Measurements from ENCODE around the gene RXRG. TPM values are rescaled to one million over a fixed set of nuclear protein-coding genes. Genes with fewer than 3 reads are reported as not detected.

Gene RXRG
- total and polyA plus RNA-seq, 2 donors (not counting 1 experiment from before 2014, with no cell fraction given): under 0.01 to 0.31 TPM

- Histone ChIP-seq H4K20me1 (ENCODE audit: control insufficient read depth, extremely low read depth, insufficient read depth, low read length) (no peaks in the 10 kb centered on the region), H3K4me1 (ENCODE audit: control insufficient read depth, extremely low read depth, insufficient read depth, low read length) (no peaks in the 10 kb centered on the region), H3K9me3 (ENCODE audit: control insufficient read depth, insufficient read depth, low read depth, low read length) (no peaks in the 10 kb centered on the region), H3K27me3 (ENCODE audit: control insufficient read depth, insufficient read depth, low read length) (peaks cover 2% of the 10 kb centered on the region), H2AFZ (ENCODE audit: low read length) (no peak overlapping the region), H3K36me3 (ENCODE audit: control insufficient read depth, insufficient read depth, low read length) (no peaks in the 10 kb centered on the region), H3K79me2 (ENCODE audit: control insufficient read depth, insufficient read depth, low read length) (no peaks in the 10 kb centered on the region), H3K9ac (ENCODE audit: insufficient read depth, low read length) (no peak overlapping the region), H3K4me2 (ENCODE audit: extremely low read depth, insufficient read depth, low read length) (no peak overlapping the region), H3K4me3 (replicated peaks in 1 of 4; ENCODE audit: control extremely low read depth in 1 of 4, insufficient read depth in 1 of 4, low read depth in 3 of 4, low read length in 4 of 4) (no peak overlapping the region), H3K27ac (ENCODE audit: insufficient read depth, low read length) (no peak overlapping the region)
- DNase-seq (ENCODE audit: low read depth in 2 of 2): no peak
- TF ChIP-seq, protein P1, sequence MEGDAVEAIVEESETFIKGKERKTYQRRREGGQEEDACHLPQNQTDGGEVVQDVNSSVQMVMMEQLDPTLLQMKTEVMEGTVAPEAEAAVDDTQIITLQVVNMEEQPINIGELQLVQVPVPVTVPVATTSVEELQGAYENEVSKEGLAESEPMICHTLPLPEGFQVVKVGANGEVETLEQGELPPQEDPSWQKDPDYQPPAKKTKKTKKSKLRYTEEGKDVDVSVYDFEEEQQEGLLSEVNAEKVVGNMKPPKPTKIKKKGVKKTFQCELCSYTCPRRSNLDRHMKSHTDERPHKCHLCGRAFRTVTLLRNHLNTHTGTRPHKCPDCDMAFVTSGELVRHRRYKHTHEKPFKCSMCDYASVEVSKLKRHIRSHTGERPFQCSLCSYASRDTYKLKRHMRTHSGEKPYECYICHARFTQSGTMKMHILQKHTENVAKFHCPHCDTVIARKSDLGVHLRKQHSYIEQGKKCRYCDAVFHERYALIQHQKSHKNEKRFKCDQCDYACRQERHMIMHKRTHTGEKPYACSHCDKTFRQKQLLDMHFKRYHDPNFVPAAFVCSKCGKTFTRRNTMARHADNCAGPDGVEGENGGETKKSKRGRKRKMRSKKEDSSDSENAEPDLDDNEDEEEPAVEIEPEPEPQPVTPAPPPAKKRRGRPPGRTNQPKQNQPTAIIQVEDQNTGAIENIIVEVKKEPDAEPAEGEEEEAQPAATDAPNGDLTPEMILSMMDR (conservative IDR thresholded peaks at IDR 0.05 in 1 of 2, IDR thresholded peaks at IDR 0.05 in 1 of 2; ENCODE audit: low read depth in 1 of 2, low read length in 2 of 2): no peak
- no peak for TF ChIP-seq EZH2 (IDR thresholded peaks at IDR 0.05; ENCODE audit: low read length, missing control alignments)
These were observed 29.9 kb downstream of the RXRG start for GRCh38 chr1:165415068-165415467.

DNA sequence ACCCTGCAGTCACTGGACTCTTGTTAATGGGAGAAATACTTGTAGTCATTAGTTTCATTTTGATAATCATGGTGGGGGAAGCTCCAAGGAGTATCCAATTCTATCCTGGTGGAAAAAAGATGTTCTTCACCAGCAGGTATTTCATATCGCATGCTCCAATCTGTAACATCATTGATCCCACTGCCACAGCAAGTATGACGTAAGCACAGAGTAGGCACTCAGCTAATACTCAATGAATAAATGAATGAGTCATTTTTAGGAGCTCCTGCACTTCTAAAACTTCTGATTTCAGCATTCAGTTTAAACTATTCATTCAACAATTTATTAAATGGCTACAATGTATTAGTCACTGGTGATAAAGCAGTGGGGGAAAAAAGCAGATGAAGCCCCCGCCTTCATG, 30.3 kb downstream of the RXRG start:
- Histone ChIP-seq H4K20me1 (ENCODE audit: control insufficient read depth, extremely low read depth, insufficient read depth, low read length) (no peaks in the 10 kb centered on the region), H3K27me3 (ENCODE audit: control insufficient read depth, insufficient read depth, low read length) (peaks cover 2% of the 10 kb centered on the region), H3K79me2 (ENCODE audit: control insufficient read depth, insufficient read depth, low read length) (no peaks in the 10 kb centered on the region), H3K4me3 (replicated peaks in 1 of 4; ENCODE audit: control extremely low read depth in 1 of 4, insufficient read depth in 1 of 4, low read depth in 3 of 4, low read length in 4 of 4) (no peak overlapping the region), H3K4me1 (ENCODE audit: control insufficient read depth, extremely low read depth, insufficient read depth, low read length) (no peaks in the 10 kb centered on the region), H3K27ac (ENCODE audit: insufficient read depth, low read length) (no peak overlapping the region), H3K4me2 (ENCODE audit: extremely low read depth, insufficient read depth, low read length) (no peak overlapping the region), H3K36me3 (ENCODE audit: control insufficient read depth, insufficient read depth, low read length) (no peaks in the 10 kb centered on the region), H3K9me3 (ENCODE audit: control insufficient read depth, insufficient read depth, low read depth, low read length) (no peaks in the 10 kb centered on the region), H2AFZ (ENCODE audit: low read length) (no peak overlapping the region), H3K9ac (ENCODE audit: insufficient read depth, low read length) (no peak overlapping the region)
- DNase-seq (ENCODE audit: low read depth in 2 of 2): no peak
- no peak for TF ChIP-seq EZH2 (IDR thresholded peaks at IDR 0.05; ENCODE audit: low read length, missing control alignments)
- TF ChIP-seq, protein P1 (conservative IDR thresholded peaks at IDR 0.05 in 1 of 2, IDR thresholded peaks at IDR 0.05 in 1 of 2; ENCODE audit: low read depth in 1 of 2, low read length in 2 of 2): no peak

GRCh38 chr1:165411396-165411795, 33.5 kb downstream of the RXRG start:
- Histone ChIP-seq H3K9me3 (ENCODE audit: control insufficient read depth, insufficient read depth, low read depth, low read length) (no peaks in the 10 kb centered on the region), H3K4me3 (replicated peaks in 1 of 4; ENCODE audit: control extremely low read depth in 1 of 4, insufficient read depth in 1 of 4, low read depth in 3 of 4, low read length in 4 of 4) (no peak overlapping the region), H3K27me3 (ENCODE audit: control insufficient read depth, insufficient read depth, low read length) (peaks cover 2% of the 10 kb centered on the region), H2AFZ (ENCODE audit: low read length) (no peak overlapping the region), H3K36me3 (ENCODE audit: control insufficient read depth, insufficient read depth, low read length) (no peaks in the 10 kb centered on the region), H3K9ac (ENCODE audit: insufficient read depth, low read length) (no peak overlapping the region), H3K79me2 (ENCODE audit: control insufficient read depth, insufficient read depth, low read length) (no peaks in the 10 kb centered on the region), H3K27ac (ENCODE audit: insufficient read depth, low read length) (no peak overlapping the region), H3K4me1 (ENCODE audit: control insufficient read depth, extremely low read depth, insufficient read depth, low read length) (no peaks in the 10 kb centered on the region), H3K4me2 (ENCODE audit: extremely low read depth, insufficient read depth, low read length) (no peak overlapping the region), H4K20me1 (ENCODE audit: control insufficient read depth, extremely low read depth, insufficient read depth, low read length) (no peaks in the 10 kb centered on the region)
- no peak for DNase-seq (ENCODE audit: low read depth in 2 of 2)
- no peak for TF ChIP-seq EZH2 (IDR thresholded peaks at IDR 0.05; ENCODE audit: low read length, missing control alignments)
- TF ChIP-seq, protein P1 (conservative IDR thresholded peaks at IDR 0.05 in 1 of 2, IDR thresholded peaks at IDR 0.05 in 1 of 2; ENCODE audit: low read depth in 1 of 2, low read length in 2 of 2): no peak

All from fibroblast of lung (primary cell).